Stimulated activated CD4-positive, alpha-beta T cell treated with anti-CD3 and anti-CD28 coated beads, Interleukin-2, amount 100 ng/mL, for 4 hours (primary cell): Measurements from ENCODE around the gene FCER2.

Experiments used
- DNase-seq: peaks from one replicate; pipeline ENCODE4 v3.0.0-alpha.2; 2020; ENCODE audit warnings: low read depth

FCER2 gene

DNA sequence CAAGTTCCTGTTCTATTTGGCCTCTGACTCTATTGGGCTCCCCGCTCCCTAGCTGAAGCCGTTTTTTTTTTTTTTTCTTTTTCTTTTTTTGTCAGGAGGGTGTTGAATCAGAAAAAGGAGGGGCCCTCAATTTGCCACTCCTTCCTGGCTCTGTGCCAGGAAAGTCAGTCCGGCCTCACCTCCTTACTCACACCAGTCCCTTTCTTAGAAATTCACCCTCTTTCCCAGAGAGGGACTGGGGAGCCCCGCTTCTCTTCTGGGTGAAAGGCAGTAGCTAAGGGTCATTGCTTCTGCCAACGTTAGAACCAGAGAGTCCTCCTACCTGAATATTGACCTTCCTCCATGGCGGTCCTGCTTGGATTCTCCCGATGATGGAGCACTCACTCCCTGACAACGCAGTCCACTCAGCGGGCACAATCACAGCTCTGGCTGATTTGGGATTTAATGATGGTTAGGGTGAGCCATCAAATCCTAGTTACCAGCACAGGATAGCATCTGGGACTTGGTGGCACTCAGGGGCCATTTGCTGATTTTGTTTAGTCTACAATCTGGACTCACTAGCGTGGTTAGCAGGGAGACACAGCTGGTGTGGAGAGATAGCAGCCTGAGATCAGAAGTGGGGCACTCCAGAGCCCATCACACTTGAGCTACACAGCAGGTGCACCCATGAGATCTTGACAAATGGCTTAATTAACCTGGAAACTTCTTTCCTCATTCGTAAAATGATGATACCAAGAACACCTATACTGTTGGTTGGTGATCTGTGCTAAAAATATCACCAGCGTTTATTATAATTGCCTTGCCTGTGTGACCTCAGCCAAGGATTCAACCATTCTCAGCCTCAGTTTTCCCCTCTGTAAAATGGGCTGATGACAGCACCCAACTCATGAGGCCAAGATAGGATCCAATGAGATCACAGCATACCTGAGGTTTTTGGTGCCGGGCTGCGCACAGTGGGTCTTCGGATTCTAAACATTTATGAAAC is 2.2 kb downstream of the FCER2 start:
- DNase-seq = no peak

DNA sequence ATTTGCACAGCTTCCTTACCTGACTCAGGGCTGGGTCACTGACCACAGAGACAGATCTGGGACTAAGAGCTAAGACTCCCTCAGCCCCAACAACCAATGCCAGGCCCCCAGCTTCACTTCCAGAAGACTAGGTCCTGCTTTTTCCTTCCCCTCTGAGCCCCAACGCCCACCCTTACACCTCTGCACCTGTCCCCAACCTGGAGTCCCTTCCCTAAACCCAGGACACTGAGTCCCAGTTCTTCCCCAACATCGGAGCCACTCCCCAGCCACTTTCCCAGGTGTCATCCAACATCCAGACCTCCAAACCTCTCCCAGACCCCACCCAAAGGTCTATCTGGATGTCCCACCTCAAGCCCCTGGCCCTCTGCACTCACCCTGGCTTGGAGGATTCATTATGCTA is 2.9 kb downstream of the FCER2 start:
- DNase-seq = no peak

DNA sequence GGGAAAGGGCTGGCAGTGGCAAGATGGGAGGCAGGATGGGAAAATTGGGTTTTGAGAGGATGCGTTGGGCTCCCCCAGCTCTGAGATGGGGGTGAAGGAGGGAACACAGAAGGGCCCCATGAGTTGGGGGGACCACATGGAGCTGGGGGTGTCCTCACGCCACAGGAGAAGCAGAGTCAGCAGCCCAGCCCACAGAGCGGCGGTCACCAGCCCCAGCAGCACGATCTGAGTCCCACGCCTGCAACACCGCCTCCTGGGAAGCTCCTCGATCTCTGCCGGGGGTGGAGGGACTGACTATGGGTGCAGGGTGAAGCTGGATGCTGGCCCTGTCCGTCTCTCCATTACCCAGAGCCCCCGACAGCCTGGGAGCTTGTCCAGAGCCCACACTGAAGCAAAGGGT is 3.3 kb downstream of the FCER2 start:
- DNase-seq = no peak

DNA sequence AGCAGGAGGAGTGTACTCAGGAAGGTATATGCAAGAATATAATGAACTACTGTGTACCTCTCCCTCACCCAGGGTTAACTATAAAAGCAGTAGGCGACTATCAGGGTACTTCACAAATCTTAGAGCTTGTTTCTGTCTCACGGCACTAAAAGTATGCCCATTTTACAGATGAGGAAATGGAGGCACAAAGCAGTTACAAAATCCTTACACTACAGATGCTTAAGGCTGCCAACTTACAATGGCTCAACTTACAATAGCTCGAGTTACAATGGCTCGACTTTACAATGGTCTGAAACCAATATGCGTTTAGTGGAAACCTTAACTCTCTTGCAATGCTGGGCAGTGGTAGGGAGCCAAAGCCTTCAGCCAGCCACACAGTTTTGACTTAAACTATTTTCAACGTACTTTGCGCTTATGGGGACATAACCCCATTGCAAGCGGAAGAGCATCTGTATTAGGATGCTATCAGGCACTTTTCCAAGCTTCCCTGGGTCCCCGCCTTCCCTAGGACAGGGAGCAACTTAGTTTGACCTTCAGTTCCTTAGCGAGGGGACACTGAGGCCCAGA is 4.1 kb downstream of the FCER2 start:
- DNase-seq = no peak

DNA sequence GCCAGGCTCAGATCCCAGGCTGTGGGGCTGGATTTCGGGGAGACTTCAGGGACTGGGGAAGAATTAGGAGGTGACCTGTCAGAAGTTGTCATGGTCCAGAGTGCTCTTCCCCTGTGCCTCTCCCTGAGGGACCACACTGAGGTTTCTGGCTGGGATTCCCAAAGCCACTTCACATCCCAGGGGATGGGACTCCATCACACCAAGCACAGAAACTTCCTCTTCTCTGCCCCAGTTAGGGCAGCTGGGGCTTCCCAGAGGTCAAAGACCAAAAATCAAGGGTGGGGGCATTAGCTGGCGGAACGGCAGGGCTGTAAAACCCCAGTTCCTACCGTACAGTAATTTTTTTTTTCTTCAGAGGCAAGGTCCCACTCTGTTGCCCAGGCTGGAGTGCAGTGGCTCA is 7.4 kb downstream of the FCER2 start:
- DNase-seq = no peak

DNA sequence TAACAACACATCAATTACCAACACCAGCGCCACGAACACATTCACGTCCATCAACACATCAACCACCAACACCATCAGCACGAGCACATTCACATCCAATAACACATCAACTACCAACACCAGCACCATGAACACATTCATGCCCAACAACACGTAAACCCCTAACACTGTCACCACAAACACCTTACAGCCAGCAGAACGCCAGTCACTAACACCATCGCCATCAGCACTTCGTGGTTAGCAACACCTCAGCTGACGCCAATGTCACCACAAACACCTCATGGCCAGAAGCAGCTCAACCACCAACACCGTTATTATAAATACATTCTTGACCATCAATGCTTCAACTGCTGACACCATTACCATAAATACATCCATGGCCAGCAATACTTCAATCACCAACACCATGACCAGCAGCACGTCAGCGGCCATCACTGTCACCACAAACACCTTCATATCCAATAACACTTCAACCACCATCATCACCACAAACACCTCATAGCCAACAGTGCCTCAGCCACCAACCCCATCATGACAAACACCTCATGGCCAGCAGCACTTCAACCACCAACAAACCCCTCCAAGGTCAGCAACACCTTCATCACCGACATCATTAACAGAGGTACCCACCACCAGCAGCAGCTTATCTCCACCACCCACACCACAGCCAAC is 9.4 kb downstream of the FCER2 start:
- DNase-seq = no peak

DNA sequence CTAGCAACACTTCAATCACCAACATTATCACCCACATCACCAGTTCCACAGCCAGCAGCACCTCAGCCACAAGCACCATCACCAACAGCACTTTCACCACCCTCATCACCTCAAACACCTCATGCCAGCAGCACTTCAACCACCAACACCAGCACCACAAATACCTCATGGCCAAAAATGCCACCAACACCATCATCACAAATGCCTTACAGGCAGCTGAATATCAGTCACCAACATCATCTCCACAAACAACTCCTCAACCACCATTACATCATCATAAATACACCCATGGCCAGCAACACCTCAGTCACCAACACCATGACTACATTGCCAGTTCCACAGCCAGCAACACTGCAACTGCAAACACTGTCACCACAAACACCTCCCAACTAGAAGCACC is 10.4 kb downstream of the FCER2 start:
- DNase-seq = no peak

DNA sequence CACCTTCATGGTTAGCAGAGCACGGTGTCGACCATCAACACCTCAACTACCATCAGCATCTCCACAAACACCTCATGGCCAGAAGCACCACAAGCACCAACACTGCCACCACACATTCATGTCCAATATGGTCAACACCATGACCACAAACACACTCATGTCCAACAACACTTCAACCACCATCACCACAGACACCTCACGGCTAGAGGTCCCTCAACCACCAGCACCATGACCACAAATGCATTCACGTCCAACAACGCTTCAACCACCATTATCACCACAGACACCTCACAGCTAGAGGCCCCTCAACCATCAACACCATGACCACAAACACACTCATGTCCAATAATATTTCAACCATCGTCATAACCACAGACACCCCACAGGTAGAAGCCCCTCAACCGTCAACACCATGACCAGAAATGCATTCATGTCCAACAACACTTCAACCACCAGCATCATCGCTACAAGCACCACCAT is 11.1 kb downstream of the FCER2 start:
- DNase-seq = no peak

DNA sequence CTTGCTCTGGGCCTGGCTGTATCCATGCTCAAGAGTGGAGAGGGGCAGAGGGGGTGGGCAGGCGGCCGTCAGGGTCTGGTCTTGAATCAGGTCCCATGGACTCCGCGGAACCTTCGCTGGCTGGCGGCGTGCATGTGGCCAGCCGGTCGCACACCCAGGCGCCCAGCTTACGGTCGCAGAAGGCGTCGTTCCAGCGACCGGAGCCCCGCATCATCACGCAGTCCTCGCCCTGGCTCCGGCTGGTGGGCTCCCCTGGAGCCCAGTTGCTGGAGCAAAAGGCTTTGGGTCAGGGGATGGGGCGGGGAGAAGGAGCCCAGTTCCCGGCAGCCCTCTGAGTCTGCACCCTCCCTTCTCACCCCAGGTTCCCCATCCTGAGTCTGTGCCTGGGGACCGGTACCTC is 12.8 kb downstream of the FCER2 start:
- DNase-seq = no peak

DNA sequence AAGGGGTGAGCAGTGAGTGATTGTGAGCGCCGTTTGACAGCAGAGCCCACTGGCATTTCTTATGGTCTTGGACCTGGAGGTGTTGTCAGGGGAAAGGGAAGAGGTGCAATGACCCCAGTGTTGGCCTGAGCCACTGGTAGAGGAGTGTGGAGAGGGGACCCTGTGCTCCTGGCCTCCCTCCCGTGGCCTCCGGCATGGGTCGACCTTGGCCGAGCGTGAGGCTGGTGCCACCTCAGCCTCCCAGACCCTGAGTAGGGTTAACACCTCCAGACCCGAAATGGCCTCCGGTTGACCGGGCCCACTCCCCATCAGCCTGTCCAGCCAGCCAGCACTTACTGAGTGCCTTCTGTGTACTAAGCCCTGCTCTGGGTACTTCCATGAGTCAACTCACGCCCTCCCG is 14.8 kb downstream of the FCER2 start:
- DNase-seq = no peak

DNA sequence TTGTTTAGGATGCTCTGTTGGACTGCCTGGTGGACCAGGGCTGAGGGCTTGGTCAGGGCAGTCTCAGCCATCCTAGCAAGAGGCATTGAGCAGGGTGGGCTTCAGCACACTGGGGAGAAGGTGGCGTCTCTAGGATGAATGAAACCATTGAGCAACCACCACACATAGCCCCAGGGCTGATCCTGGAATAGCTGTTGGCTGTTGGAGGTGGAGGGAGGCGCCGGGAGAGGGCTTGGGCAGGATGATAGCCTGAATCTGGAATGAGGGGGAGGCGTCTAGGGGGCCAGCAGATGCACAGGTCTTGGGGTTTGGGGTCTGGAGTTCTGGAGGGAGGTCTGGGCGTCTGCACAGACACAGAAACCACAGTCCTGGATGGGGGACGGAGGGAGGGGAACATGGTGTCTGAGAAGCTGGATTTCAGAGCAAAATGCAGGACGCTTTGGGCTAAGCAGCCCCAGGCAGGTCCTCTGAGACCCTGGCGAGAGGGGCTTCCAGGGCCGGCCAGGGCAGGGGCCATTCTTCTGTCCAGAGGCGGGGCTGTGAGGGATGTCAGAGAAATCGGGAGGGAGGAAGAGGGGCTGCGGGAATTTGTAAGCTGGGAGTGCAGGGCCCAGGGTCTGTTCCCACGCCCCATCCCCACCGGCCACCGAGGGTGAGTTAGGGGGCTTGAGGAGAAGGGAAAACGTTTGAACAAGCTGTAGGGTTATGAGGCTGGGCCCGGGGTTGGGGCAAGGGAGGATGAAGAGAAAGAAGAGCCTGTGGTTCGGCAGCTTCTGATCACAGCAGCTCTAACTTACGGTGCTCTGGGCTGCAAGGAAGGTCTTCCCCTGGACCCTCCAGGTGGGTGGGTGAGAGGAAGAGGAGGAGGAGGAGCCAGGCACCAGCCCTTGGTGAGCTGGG is 16.1 kb downstream of the FCER2 start:
- no peak for DNase-seq

DNA sequence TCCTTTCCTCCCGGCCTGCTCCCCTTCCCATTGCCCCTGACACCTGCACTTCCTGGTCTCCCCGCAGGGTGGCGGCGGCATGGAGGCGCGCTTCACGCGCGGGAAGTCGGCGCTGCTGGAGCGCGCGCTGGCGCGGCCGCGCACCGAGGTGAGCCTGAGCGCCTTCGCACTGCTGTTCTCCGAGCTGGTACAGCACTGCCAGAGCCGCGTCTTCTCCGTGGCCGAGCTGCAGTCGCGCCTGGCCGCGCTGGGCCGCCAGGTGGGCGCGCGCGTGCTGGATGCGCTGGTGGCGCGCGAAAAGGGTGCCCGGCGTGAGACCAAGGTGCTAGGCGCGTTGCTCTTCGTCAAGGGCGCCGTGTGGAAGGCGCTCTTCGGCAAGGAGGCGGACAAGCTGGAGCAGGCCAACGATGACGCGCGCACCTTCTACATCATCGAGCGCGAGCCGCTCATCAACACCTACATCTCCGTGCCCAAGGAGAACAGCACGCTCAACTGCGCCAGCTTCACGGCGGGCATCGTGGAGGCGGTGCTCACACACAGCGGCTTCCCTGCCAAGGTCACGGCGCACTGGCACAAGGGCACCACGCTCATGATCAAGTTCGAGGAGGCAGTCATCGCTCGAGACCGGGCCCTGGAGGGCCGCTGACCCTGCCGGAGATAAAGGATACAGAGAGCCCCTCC is 19.6 kb downstream of the FCER2 start:
- DNase-seq = no peak

DNA sequence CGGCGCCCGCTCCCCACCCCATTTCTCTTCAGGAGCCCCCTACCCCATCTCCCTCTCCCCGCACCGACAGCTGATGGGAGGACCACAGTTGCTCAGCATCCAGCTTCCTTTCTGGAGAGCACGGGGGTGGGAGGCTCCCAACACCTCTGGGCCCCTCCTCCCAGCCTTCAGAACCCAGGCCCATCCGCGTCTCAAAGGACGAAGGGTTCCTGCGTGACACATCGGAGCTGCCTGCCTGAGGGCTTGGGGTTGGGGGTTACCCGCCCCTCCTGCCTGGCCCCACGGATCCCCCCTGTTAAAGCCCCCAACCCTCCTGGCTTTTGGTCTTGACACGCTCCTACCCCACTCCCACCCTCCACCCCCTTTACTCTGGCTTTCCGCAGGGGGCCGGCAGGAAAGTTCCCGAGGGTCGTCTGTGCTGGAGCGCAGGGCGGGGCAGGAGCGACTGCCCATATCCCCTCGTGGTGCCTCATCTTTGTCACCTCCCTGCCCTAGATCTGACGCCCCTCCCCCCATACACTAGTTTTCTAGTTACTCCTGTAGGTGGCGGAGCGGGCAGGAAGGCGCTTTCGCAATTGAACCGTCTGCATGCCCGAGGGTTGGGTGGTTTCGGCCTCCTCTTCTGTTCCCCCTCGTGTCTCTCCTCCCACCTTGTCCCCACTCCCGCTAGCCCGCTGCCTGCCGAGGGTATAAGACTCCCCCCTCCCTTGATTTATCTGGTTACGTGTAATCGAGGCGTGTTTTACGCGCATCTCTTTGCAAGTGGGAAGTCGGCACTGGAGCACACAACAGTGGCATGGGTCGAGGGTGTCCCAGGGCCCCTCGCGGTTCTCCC is 20.4 kb downstream of the FCER2 start:
- peak; percentile 83 for DNase-seq

DNA sequence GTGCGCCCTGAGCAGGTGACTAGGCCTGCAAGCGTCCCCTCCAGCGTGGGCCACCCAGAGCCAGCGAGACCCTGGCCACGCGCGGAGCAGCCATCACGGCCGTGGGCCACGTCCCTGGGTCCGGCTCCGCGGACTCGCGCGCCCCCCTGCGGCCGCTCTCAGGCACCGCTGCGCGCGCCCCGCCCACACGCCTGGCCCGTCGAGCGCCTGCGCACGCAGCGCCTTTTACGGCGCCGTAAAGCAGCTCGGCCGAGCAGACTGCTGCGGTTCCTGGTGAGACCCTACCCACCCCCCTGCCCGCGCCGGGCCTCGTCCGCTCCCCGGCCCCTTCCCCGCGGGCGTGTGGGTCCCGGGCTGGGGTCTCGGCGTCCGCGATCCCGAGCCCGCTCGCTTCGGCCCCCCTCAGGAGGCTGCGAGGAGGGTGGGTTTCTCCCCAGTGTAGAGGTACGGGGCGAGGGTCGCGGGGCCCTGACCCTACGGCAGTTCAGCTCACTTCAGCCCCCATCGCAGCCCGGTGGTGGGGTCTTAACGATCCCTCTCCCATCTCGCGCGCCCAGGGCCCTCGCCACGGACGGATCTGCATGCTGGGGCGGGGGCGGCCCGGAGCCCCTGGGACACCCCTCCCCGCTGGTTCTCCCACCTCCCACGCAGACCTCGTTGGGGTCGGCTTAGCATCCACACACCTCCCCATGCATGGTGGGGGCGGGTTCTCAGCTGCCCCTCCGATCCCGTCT is 21.2 kb downstream of the FCER2 start, which contains the start of gene TRAPPC5:
TSS of gene TRAPPC5 (plus strand) at position 228 of the 734 bp plus-strand sequence. CDS start 1,421 bp downstream, outside the sequence.
- DNase-seq = peak; percentile 78

DNA sequence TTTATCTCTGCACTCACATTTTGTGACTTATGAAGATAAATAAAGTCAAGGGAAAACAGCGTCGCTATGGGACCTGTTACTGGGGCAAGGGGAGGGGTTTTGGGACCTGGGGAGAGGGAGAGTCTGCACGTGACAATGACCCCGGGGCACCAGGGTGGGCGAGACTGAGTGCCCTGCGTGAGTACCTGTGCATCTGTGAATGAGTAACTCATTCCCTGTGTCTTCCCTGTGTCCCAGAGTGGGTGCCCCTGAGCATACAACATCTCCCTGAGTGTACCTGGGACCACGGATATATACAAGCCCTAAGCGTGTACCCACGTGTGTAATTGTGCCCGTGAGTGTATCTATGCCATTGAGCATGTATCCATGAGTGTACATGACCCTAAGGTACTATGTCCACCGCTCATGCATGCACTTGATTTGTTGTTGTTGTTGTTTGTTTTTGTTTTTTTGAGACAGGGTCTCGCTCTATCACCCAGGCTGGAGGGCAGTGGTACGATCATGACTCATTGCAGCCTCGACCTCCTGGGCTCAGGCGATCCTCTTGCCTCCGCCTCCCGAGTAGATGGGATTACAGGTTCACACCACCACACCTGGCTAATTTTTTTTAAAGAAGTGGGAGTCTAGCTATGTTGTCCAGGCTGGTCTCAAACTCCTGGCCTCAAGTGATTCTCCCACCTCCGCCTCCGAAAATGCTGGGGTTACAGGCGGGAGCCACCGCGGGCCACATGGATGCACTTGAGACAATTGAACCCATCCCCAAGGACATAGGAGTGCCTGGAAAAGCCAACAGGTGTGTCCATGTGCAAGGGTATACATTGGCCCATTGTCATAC is 21.9 kb downstream of the FCER2 start:
- DNase-seq = no peak

DNA sequence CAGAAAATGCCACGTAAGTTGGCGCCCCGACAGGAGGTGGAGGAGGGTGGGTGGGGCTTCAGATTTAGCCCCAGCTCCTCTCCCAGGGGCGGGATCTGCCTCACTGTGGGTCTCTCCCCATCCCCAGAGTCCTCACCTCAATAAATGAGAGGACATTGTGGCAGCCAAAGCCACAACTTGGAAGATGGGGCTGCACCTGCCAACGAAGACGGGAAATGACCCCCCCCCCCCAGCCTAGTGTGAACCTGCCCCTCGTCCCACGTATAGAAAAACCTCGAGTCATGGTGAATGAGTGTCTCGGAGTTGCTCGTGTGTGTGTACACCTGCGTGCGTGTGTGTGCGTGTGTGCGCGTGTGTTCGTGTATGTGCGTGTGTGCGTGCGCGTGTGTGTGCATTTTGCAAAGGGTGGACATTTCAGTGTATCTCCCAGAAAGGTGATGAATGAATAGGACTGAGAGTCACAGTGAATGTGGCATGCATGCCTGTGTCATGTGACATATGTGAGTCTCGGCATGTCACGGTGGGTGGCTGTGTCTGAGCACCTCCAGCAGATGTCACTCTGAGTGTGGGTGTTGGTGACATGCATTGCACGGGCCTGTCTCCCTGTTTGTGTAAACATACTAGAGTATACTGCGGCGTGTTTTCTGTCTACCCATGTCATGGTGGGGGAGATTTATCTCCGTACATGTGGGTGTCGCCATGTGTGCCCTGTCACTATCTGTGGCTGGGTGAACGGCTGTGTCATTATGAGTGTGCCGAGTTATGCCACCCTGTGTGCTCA is 22.8 kb downstream of the FCER2 start:
- DNase-seq = peak; percentile 73

DNA sequence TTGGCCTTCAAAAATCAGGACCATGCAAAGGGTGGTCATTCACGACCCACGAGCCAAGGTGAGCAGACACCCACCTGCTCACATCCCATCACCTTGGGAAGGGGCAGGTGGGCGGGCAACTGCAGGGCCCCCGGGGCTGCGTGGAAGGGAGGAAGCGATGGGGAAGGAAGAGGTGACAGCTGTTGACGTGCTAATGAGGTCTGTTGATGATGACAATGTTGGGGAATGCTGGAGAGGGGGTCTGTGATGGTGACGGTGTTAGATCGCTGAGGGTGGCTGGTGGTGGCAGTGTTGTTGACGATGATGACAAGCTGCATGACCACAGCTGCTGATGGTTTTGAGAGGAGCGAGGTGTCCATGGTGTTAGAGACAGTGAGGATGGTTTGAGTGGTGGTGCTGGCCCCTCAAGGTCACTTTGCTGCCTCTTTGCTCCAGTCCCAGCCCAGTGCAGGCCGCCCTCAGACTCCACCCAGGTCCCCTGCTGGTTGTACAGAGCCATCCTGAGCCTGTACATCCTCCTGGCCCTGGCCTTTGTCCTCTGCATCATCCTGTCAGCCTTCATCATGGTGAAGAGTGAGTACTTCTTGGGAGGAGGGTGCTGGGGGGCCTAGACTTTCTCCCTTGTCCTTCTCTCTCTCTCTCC is 24.1 kb downstream of the FCER2 start:
- DNase-seq = no peak
